ENCODE results near the gene BAIAP3.
A peak's percentile ranks its signal among the peaks of the same experiment; 100 is the strongest.

The BAIAP3 gene

GRCh38 chr16:1323296-1324239 is 9.9 kb upstream of the BAIAP3 start:
- H2AFZ ChIP-seq (ENCODE audit: low read depth, low read length), result no peak overlapping the region
- no peak overlapping the region for H3K4me2 ChIP-seq (ENCODE audit: insufficient read depth, low read length)
- H3K9ac ChIP-seq (ENCODE audit: low read depth, low read length), result no peak overlapping the region
- H3K27ac ChIP-seq (ENCODE audit: low read length), result no peak overlapping the region
- peaks cover 68% of the 10 kb centered on the region for H3K36me3 ChIP-seq (ENCODE audit: insufficient read depth, low read length)
- DNase-seq, result no peak
- H3K79me2 ChIP-seq (ENCODE audit: insufficient read depth, low read length), result peaks cover 23% of the 10 kb centered on the region; the same call in 1 of the 2 replicates
- H3K27me3 ChIP-seq (ENCODE audit: insufficient read depth, low read length, poor library complexity), result no peaks in the 10 kb centered on the region
- no peak for ATAC-seq (ENCODE audit: insufficient read depth, low read depth)
- no peaks in the 10 kb centered on the region for H3K9me3 ChIP-seq (ENCODE audit: insufficient read depth, low read length, severe bottlenecking)
- H4K20me1 ChIP-seq (ENCODE audit: insufficient read depth, low read length), result peaks cover 71% of the 10 kb centered on the region
- no peaks in the 10 kb centered on the region for H3K4me1 ChIP-seq (ENCODE audit: insufficient read depth, low read length)
- TF ChIP-seq EZH2 (IDR thresholded peaks at IDR 0.05; ENCODE audit: borderline replicate concordance, low read depth, low read length, severe bottlenecking) (no peak), CTCF (IDR thresholded peaks at IDR 0.05; ENCODE audit: borderline replicate concordance, extremely low read depth, low read length, poor library complexity, severe bottlenecking) (no peak)
- no peak overlapping the region for H3K4me3 ChIP-seq (ENCODE audit: low read depth in 1 of 2, low read length in 2 of 2)

DNA sequence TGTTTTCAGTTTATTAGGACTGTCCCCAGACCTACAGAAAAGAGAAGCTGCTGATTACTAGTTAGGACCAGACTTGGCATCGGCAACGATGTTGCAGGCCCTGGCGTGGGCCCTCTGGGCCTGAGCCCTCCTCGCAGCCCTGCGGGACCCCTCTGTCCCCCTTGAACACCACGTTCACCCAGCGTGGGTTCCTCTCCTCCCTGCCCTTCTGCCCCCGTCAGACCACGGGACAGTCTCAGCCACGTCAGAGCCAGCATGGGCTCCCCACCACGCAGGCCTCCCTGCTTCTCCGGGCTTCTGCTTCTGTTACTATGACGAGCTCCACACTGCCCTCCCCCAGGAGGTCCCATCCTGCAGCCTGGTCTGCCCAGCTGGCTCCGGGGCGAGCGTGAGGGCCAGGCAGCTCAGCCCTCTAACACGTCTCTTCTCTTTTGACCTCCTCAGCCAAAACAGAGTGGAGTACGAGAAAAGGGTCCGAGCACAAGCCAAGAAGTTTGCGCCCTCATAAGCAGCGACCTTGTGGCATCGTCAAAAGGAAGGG is 9.1 kb upstream of the BAIAP3 start:
- Histone ChIP-seq H3K27me3 (ENCODE audit: insufficient read depth, low read length, poor library complexity) (no peaks in the 10 kb centered on the region), H3K27ac (ENCODE audit: low read length) (no peak overlapping the region), H3K36me3 (ENCODE audit: insufficient read depth, low read length) (peaks cover 60% of the 10 kb centered on the region), H3K4me2 (ENCODE audit: insufficient read depth, low read length) (no peak overlapping the region), H2AFZ (ENCODE audit: low read depth, low read length) (no peak overlapping the region), H3K9ac (ENCODE audit: low read depth, low read length) (no peak overlapping the region), H3K9me3 (ENCODE audit: insufficient read depth, low read length, severe bottlenecking) (no peaks in the 10 kb centered on the region), H3K4me1 (ENCODE audit: insufficient read depth, low read length) (no peaks in the 10 kb centered on the region), H3K4me3 (ENCODE audit: low read depth in 1 of 2, low read length in 2 of 2) (no peak overlapping the region), H3K79me2 (ENCODE audit: insufficient read depth, low read length) (peaks cover 16% of the 10 kb centered on the region; the same call in 1 of the 2 replicates), H4K20me1 (ENCODE audit: insufficient read depth, low read length) (peaks cover 63% of the 10 kb centered on the region)
- DNase-seq (no peak), ATAC-seq (ENCODE audit: insufficient read depth, low read depth) (no peak)
- TF ChIP-seq EZH2 (IDR thresholded peaks at IDR 0.05; ENCODE audit: borderline replicate concordance, low read depth, low read length, severe bottlenecking) (no peak), CTCF (IDR thresholded peaks at IDR 0.05; ENCODE audit: borderline replicate concordance, extremely low read depth, low read length, poor library complexity, severe bottlenecking) (no peak)

DNA sequence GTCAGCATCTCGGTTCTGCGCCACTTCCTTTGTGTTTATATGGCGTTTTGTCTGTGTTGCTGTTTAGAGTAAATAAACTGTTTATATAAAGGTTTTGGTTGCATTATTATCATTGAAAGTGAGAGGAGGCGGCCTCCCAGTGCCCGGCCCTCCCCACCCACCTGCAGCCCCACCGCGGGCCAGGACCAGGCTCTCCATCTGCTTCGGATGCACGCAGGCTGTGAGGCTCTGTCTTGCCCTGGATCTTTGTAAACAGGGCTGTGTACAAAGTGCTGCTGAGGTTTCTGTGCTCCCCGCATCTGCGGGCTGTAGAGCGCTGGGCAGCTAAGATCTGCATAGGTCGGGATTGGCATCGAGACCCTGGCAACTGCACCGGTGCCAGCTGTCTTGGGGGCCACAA is 8.2 kb upstream of the BAIAP3 start:
- TF ChIP-seq CTCF (IDR thresholded peaks at IDR 0.05; ENCODE audit: borderline replicate concordance, extremely low read depth, low read length, poor library complexity, severe bottlenecking) (no peak), EZH2 (IDR thresholded peaks at IDR 0.05; ENCODE audit: borderline replicate concordance, low read depth, low read length, severe bottlenecking) (no peak)
- Histone ChIP-seq H3K79me2 (ENCODE audit: insufficient read depth, low read length) (peaks cover 7% of the 10 kb centered on the region; the same call in 1 of the 2 replicates), H3K9ac (ENCODE audit: low read depth, low read length) (no peak overlapping the region), H3K36me3 (ENCODE audit: insufficient read depth, low read length) (peaks cover 51% of the 10 kb centered on the region), H4K20me1 (ENCODE audit: insufficient read depth, low read length) (peaks cover 54% of the 10 kb centered on the region), H3K27me3 (ENCODE audit: insufficient read depth, low read length, poor library complexity) (no peaks in the 10 kb centered on the region), H3K4me3 (ENCODE audit: low read depth in 1 of 2, low read length in 2 of 2) (no peak overlapping the region), H3K27ac (ENCODE audit: low read length) (no peak overlapping the region), H3K4me2 (ENCODE audit: insufficient read depth, low read length) (no peak overlapping the region), H3K9me3 (ENCODE audit: insufficient read depth, low read length, severe bottlenecking) (no peaks in the 10 kb centered on the region), H3K4me1 (ENCODE audit: insufficient read depth, low read length) (no peaks in the 10 kb centered on the region), H2AFZ (ENCODE audit: low read depth, low read length) (no peak overlapping the region)
- 0 out of 3 replicates have a peak, but pooled peaks have one; percentile 6 for ATAC-seq (ENCODE audit: insufficient read depth, low read depth)
- no peak for DNase-seq
